ENCODE results near the gene CSTF1.
"Not testable (repeated sequence)": the region's sequence is repeated elsewhere in the genome, so short reads cannot be mapped to it uniquely, and the experiment has no call there.

Gene CSTF1

GRCh38 chr20:56368351-56369134 lies 23.9 kb upstream of the CSTF1 start:
- in situ Hi-C loops (cut with MboI; ENCODE audit: low sequenced_read_pairs): no loop called here

- in situ Hi-C loops (cut with MboI; ENCODE audit: low sequenced_read_pairs): no loop called here
These were observed 23.3 kb upstream of the CSTF1 start for GRCh38 chr20:56369179-56369578.

GRCh38 chr20:56371977-56372376 lies 20.5 kb upstream of the CSTF1 start:
- in situ Hi-C loops (cut with MboI; ENCODE audit: low sequenced_read_pairs): no loop called here

- in situ Hi-C loops (cut with MboI; ENCODE audit: low sequenced_read_pairs): no loop called here
These were observed 19.6 kb upstream of the CSTF1 start for GRCh38 chr20:56372850-56373249.

- in situ Hi-C loops (cut with MboI; ENCODE audit: low sequenced_read_pairs): no loop called here
These were observed 18.5 kb upstream of the CSTF1 start for GRCh38 chr20:56373942-56374341.

- in situ Hi-C loops (cut with MboI; ENCODE audit: low sequenced_read_pairs): no loop called here
These were observed 16.1 kb upstream of the CSTF1 start for GRCh38 chr20:56376331-56376730.

- in situ Hi-C loops (cut with MboI; ENCODE audit: low sequenced_read_pairs): no loop called here
These were observed 14.1 kb upstream of the CSTF1 start for GRCh38 chr20:56378386-56378785.

GRCh38 chr20:56380375-56380774 lies 12.1 kb upstream of the CSTF1 start:
- in situ Hi-C loops (cut with MboI; ENCODE audit: low sequenced_read_pairs): no loop called here

- in situ Hi-C loops (cut with MboI; ENCODE audit: low sequenced_read_pairs): no loop called here
These were observed 10.9 kb upstream of the CSTF1 start for GRCh38 chr20:56381501-56381900.

GRCh38 chr20:56382696-56383095 lies 9.7 kb upstream of the CSTF1 start:
- in situ Hi-C loops (cut with MboI; ENCODE audit: low sequenced_read_pairs): no loop called here

- in situ Hi-C loops (cut with MboI; ENCODE audit: low sequenced_read_pairs): no loop called here
These were observed 9.1 kb upstream of the CSTF1 start for GRCh38 chr20:56383334-56383733.

- in situ Hi-C loops (cut with MboI; ENCODE audit: low sequenced_read_pairs): no loop called here
These were observed 7.3 kb upstream of the CSTF1 start for GRCh38 chr20:56385130-56385529.

GRCh38 chr20:56386219-56386618 lies 6.2 kb upstream of the CSTF1 start:
- in situ Hi-C loops (cut with MboI; ENCODE audit: low sequenced_read_pairs): no loop called here

GRCh38 chr20:56388882-56389281 lies 3.6 kb upstream of the CSTF1 start:
- in situ Hi-C loops (cut with MboI; ENCODE audit: low sequenced_read_pairs): no loop called here

- in situ Hi-C loops (cut with MboI; ENCODE audit: low sequenced_read_pairs): no loop called here
These were observed 2.6 kb upstream of the CSTF1 start for GRCh38 chr20:56389807-56390206.

- in situ Hi-C loops (cut with MboI; ENCODE audit: low sequenced_read_pairs): not testable (repeated sequence)
These were observed 2.0 kb upstream of the CSTF1 start for GRCh38 chr20:56390396-56390795.

GRCh38 chr20:56391037-56391436 lies 1.4 kb upstream of the CSTF1 start:
- in situ Hi-C loops (cut with MboI; ENCODE audit: low sequenced_read_pairs): no loop called here

GRCh38 chr20:56391596-56392131 lies 781 bp upstream of the CSTF1 start:
- in situ Hi-C loops (cut with MboI; ENCODE audit: low sequenced_read_pairs): no loop called here

GRCh38 chr20:56392881-56393482 lies 537 bp downstream of the CSTF1 start:
- in situ Hi-C loops (cut with MboI; ENCODE audit: low sequenced_read_pairs): no loop called here

GRCh38 chr20:56393653-56394052 lies 1.2 kb downstream of the CSTF1 start:
- in situ Hi-C loops (cut with MboI; ENCODE audit: low sequenced_read_pairs): no loop called here

- in situ Hi-C loops (cut with MboI; ENCODE audit: low sequenced_read_pairs): no loop called here
These were observed 2.7 kb downstream of the CSTF1 start for GRCh38 chr20:56395166-56395565.

GRCh38 chr20:56400001-56400640 lies 7.7 kb downstream of the CSTF1 start:
- in situ Hi-C loops (cut with MboI; ENCODE audit: low sequenced_read_pairs): no loop called here
